ENCODE measurements around the gene DPYSL4. TPM values are rescaled to one million over a fixed set of nuclear protein-coding genes. Genes with fewer than 3 reads are reported as not detected.

Gene DPYSL4
- total and polyA plus RNA-seq, 2 experiments from 2014 or later = 10.6 to 23.9 TPM

- H3K27me3 ChIP-seq (ENCODE audit: insufficient read depth) = peaks cover 34% of the 10 kb centered on the region
- no peak overlapping the region for H3K27ac Mint-ChIP-seq
These were observed 3.2 kb downstream of the DPYSL4 start for GRCh38 chr10:132189810-132190422.

GRCh38 chr10:132192076-132192975, 5.6 kb downstream of the DPYSL4 start:
- no peak overlapping the region for H3K27ac ChIP-seq (ENCODE audit: low read depth)
- no peaks in the 10 kb centered on the region for H3K9me2 ChIP-seq (ENCODE audit: insufficient read depth)
- no peak overlapping the region for H3K4me3 Mint-ChIP-seq
- H2AFZ ChIP-seq = no peak overlapping the region
- H3K4me3 ChIP-seq = no peak overlapping the region
- no peak for TF ChIP-seq ZNF462 (CRISPR knock-in tag; IDR thresholded peaks at IDR 0.05)
- no peak for TF ChIP-seq POLR2AphosphoS5 (IDR thresholded peaks at IDR 0.05; ENCODE audit: low read depth)
- peaks cover 17% of the 10 kb centered on the region for H3K27me3 ChIP-seq (ENCODE audit: insufficient read depth)
- H3K27ac Mint-ChIP-seq = no peak overlapping the region
- H3K4me1 ChIP-seq (ENCODE audit: insufficient read depth) = no peaks in the 10 kb centered on the region
- no peak for DNase-seq (ENCODE audit: low spot score)
- H3K36me3 Mint-ChIP-seq (ENCODE audit: low read depth) = peaks cover 9% of the 10 kb centered on the region
- no peaks in the 10 kb centered on the region for H4K20me1 ChIP-seq (replicated peaks; ENCODE audit: insufficient read depth)
- peaks cover 5% of the 10 kb centered on the region; the same call in 2 of the 3 replicates for H3K4me1 Mint-ChIP-seq
- H3K4me2 ChIP-seq = no peak overlapping the region
- ATAC-seq = no peak
- H3K27me3 Mint-ChIP-seq (ENCODE audit: insufficient read depth, low read depth, poor library complexity) = peaks cover 21% of the 10 kb centered on the region
- no peaks in the 10 kb centered on the region for H3K36me3 ChIP-seq (ENCODE audit: insufficient read depth)
- H3F3A ChIP-seq (replicated peaks; ENCODE audit: low read depth) = no peaks in the 10 kb centered on the region
- H3K79me2 ChIP-seq (replicated peaks; ENCODE audit: insufficient read depth) = no peaks in the 10 kb centered on the region
- no peaks in the 10 kb centered on the region; the same call in 1 of the 3 replicates for H3K9me3 Mint-ChIP-seq

More at GRCh38 chr10:132189810-132190422, 3.2 kb downstream of the DPYSL4 start:
- peaks cover 9% of the 10 kb centered on the region for H3K36me3 Mint-ChIP-seq (ENCODE audit: low read depth)
- no peak for TF ChIP-seq EZH2phosphoT487 (IDR thresholded peaks at IDR 0.05; ENCODE audit: unreplicated experiment)
- Histone ChIP-seq H3K36me3 (ENCODE audit: insufficient read depth) (no peaks in the 10 kb centered on the region), H3K79me2 (replicated peaks; ENCODE audit: insufficient read depth) (no peaks in the 10 kb centered on the region), H3K4me1 (ENCODE audit: insufficient read depth) (no peaks in the 10 kb centered on the region), H3K9me2 (ENCODE audit: insufficient read depth) (no peaks in the 10 kb centered on the region), H2AFZ (no peak overlapping the region), H3K4me2 (no peak overlapping the region), H4K20me1 (replicated peaks; ENCODE audit: insufficient read depth) (no peaks in the 10 kb centered on the region), H3K27ac (ENCODE audit: low read depth) (no peak overlapping the region), H3F3A (replicated peaks; ENCODE audit: low read depth) (no peaks in the 10 kb centered on the region), H3K4me3 (no peak overlapping the region)
- DNase-seq (ENCODE audit: low spot score) (no peak), ATAC-seq (no peak)
- H3K4me1 Mint-ChIP-seq = peaks cover 5% of the 10 kb centered on the region; the same call in 2 of the 3 replicates
- H3K9me3 Mint-ChIP-seq = no peaks in the 10 kb centered on the region; the same call in 1 of the 3 replicates
- no peak overlapping the region for H3K4me3 Mint-ChIP-seq
- H3K27me3 Mint-ChIP-seq (ENCODE audit: insufficient read depth, low read depth, poor library complexity) = peaks cover 32% of the 10 kb centered on the region

All from GM23338 (cell line).